ENCODE data around the gene TECTA.

Gene TECTA

GRCh38 chr11:121194731-121195596 is 93.9 kb downstream of the TECTA start:
- no peak for DNase-seq

GRCh38 chr11:121198491-121198890 is 97.4 kb downstream of the TECTA start:
- no peak for DNase-seq

- DNase-seq: no peak
These were observed 98.5 kb downstream of the TECTA start for GRCh38 chr11:121199516-121199915.

- no peak for DNase-seq
These were observed 105.8 kb downstream of the TECTA start for GRCh38 chr11:121206810-121207209.

- DNase-seq: no peak
These were observed 106.6 kb downstream of the TECTA start for GRCh38 chr11:121207485-121208115.

- DNase-seq: no peak
These were observed 109.5 kb downstream of the TECTA start for GRCh38 chr11:121210445-121211080.

- DNase-seq: no peak
These were observed 110.6 kb downstream of the TECTA start for GRCh38 chr11:121211626-121212025.

- DNase-seq: no peak
These were observed 111.7 kb downstream of the TECTA start for GRCh38 chr11:121212536-121213361.

GRCh38 chr11:121213362-121213893 is 112.4 kb downstream of the TECTA start:
- no peak for DNase-seq

GRCh38 chr11:121214861-121215260 is 113.8 kb downstream of the TECTA start:
- no peak for DNase-seq

GRCh38 chr11:121221496-121222200 is 120.6 kb downstream of the TECTA start:
- no peak for DNase-seq

- DNase-seq: no peak
These were observed 122.1 kb downstream of the TECTA start for GRCh38 chr11:121223161-121223560.

GRCh38 chr11:121225382-121225781 is 124.3 kb downstream of the TECTA start:
- DNase-seq: no peak

- DNase-seq: no peak
These were observed 125.6 kb downstream of the TECTA start for GRCh38 chr11:121226415-121227263.

GRCh38 chr11:121228851-121229250 is 127.8 kb downstream of the TECTA start:
- DNase-seq: no peak

GRCh38 chr11:121229495-121230215 is 128.6 kb downstream of the TECTA start:
- no peak for DNase-seq

GRCh38 chr11:121231576-121232278 is 130.7 kb downstream of the TECTA start:
- no peak for DNase-seq

- no peak for DNase-seq
These were observed 134.0 kb downstream of the TECTA start for GRCh38 chr11:121235057-121235456.
